ENCODE measurements around the gene TDRD7.

GRCh38 chr9:97500263-97500662 lies 88.4 kb downstream of the TDRD7 start:
- TF ChIP-seq CTCF (IDR thresholded peaks at IDR 0.05; ENCODE audit: poor library complexity) (no peak), EZH2phosphoT487 (IDR thresholded peaks at IDR 0.05; ENCODE audit: low read depth, severe bottlenecking, unreplicated experiment) (no peak), EZH2 (IDR thresholded peaks at IDR 0.05; ENCODE audit: borderline replicate concordance) (no peak)

Data from hepatocyte (in vitro differentiated cells).